Myocyte (in vitro differentiated cells): Measurements from ENCODE around the gene ZNF263. TPM values are rescaled to one million over a fixed set of nuclear protein-coding genes. Genes with fewer than 3 reads are reported as not detected.
"Not testable (repeated sequence)": the region's sequence is repeated elsewhere in the genome, so short reads cannot be mapped to it uniquely, and the experiment has no call there.

ENCODE experiments used
- DNase-seq: peaks from one replicate; pipeline ENCODE4 v3.0.0-alpha.2; 2012; ENCODE audit warnings: low read depth
- total RNA-seq: library from RNA; depleted of rRNA; stranded (reverse); fragments of >200 nt; gene quantifications from 2 replicates; pipeline ENCODE4 v1.2.3, GENCODE V29; 2014

Gene ZNF263
- total RNA-seq, 1 donor from 2014 or later = 36.2 TPM

GRCh38 chr16:3266873-3267537 lies 16.3 kb upstream of the ZNF263 start:
- peak; percentile 55 for DNase-seq

- no peak for DNase-seq
Observed at GRCh38 chr16:3268294-3268693, 15.0 kb upstream of the ZNF263 start.

- DNase-seq = not testable (repeated sequence)
Observed at GRCh38 chr16:3270718-3271117, 12.6 kb upstream of the ZNF263 start.

- DNase-seq = not testable (repeated sequence)
Observed at GRCh38 chr16:3271281-3271680, 12.0 kb upstream of the ZNF263 start.

GRCh38 chr16:3274490-3274889 lies 8.8 kb upstream of the ZNF263 start:
- DNase-seq = no peak

- no peak for DNase-seq
Observed at GRCh38 chr16:3274947-3275346, 8.3 kb upstream of the ZNF263 start.

- no peak for DNase-seq
Observed at GRCh38 chr16:3276679-3277078, 6.6 kb upstream of the ZNF263 start.

- DNase-seq = no peak
Observed at GRCh38 chr16:3281222-3281820, 2.0 kb upstream of the ZNF263 start.

- no peak for DNase-seq
Observed at GRCh38 chr16:3282103-3282729, 1.1 kb upstream of the ZNF263 start.

- DNase-seq = no peak
Observed at GRCh38 chr16:3283543-3284447, 504 bp downstream of the ZNF263 start.

- DNase-seq = no peak
Observed at GRCh38 chr16:3285131-3285530, 1.8 kb downstream of the ZNF263 start.

- no peak for DNase-seq
Observed at GRCh38 chr16:3289998-3290673, 6.8 kb downstream of the ZNF263 start.

- peak; percentile 11 for DNase-seq
Observed at GRCh38 chr16:3292604-3293003, 9.3 kb downstream of the ZNF263 start.

- no peak for DNase-seq
Observed at GRCh38 chr16:3295209-3295608, 11.9 kb downstream of the ZNF263 start.

- no peak for DNase-seq
Observed at GRCh38 chr16:3295783-3296182, 12.5 kb downstream of the ZNF263 start.

- DNase-seq = no peak
Observed at GRCh38 chr16:3304370-3304769, 21.1 kb downstream of the ZNF263 start.

- DNase-seq = peak; percentile 89
Observed at GRCh38 chr16:3305109-3306068, 22.1 kb downstream of the ZNF263 start, which contains the start of the genes TIGD7 and ZNF75A. Gene TIGD7 (minus strand): TSS chr16:3305430. CDS start chr16:3300614, 4,816 bp downstream. Gene ZNF75A (plus strand): TSS chr16:3305497. CDS start chr16:3308429, 2,932 bp downstream.

GRCh38 chr16:3306078-3306477 lies 22.8 kb downstream of the ZNF263 start:
- no peak for DNase-seq

GRCh38 chr16:3311496-3311895 lies 28.2 kb downstream of the ZNF263 start:
- DNase-seq = peak; percentile 83
